ENCODE results near the gene IFIT5.

Gene IFIT5

DNA sequence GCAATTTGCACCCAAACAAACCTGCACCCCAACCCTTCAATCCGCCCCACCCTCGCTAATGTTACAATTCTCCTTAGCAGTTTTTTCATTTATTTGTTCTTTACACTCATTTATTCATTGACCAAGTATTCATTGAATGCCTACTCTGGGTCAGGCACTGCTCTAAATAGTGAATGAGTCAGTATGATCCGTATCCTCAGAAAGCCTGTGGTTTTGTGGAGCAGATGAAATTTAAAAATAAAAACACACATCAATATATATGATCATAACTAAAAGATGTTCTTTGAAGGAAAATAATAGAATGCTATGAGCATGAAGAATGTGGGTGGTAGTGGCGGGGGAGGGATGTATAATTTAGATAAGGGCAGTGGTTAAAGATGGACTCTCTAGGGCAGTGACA is 13.3 kb downstream of the IFIT5 start:
- ChIA-PET CTCF (no interaction called here), POLR2A (no interaction called here)
- TF ChIP-seq NFRKB (IDR thresholded peaks at IDR 0.05): no peak
- no peak for TF ChIP-seq TARDBP (IDR thresholded peaks at IDR 0.05)
- no peak for TF ChIP-seq CTBP1 (IDR thresholded peaks at IDR 0.05; ENCODE audit: borderline replicate concordance)
- TF ChIP-seq FOXK2 (IDR thresholded peaks at IDR 0.05): no peak
- no peak for TF ChIP-seq FOXM1 (IDR thresholded peaks at IDR 0.05; ENCODE audit: borderline replicate concordance)
- no peak for TF ChIP-seq ELF4 (IDR thresholded peaks at IDR 0.05)
- no peak for DNase-seq (ENCODE audit: extremely low spot score)

- CTCF ChIA-PET: no interaction called here
- DNase-seq (ENCODE audit: extremely low spot score): no peak
- POLR2A ChIA-PET: no interaction called here
- TF ChIP-seq L3MBTL2 (conservative IDR thresholded peaks at IDR 0.05) (no peak), ARNT (IDR thresholded peaks at IDR 0.05) (no peak), ELF4 (IDR thresholded peaks at IDR 0.05) (no peak), SP1 (IDR thresholded peaks at IDR 0.05) (no peak), TARDBP (IDR thresholded peaks at IDR 0.05) (no peak), PKNOX1 (IDR thresholded peaks at IDR 0.05) (no peak)
These were observed 14.5 kb downstream of the IFIT5 start for GRCh38 chr10:89428877-89429276.

DNA sequence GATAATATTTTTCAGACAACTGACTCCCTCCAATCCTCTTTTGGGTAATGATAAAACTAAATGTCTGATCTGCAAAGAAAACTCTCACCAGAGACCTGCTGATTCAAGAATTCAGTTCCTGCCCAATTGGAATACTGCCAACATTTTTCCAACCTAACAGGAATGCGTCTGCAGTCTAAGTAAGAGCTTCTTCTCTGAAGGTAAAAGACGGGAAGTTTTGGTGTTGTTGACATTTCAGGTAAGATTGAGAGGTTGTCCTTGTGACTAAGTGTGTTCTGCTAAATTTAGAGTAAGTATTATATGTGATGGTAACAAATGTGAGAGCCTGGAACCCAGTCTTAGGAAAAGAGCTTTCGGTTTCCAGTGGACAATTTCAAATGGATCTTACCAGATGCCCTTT is 17.6 kb downstream of the IFIT5 start:
- CTCF ChIA-PET: interaction anchor here (0.6 to 1.6 kb wide), 3 partner anchors 127 to 140 kb away, joined by 3 to 5 read pairs (median 4); no protein-coding TSS in a partner anchor
- POLR2A ChIA-PET: no interaction called here
- no peak for DNase-seq (ENCODE audit: extremely low spot score)
- no peak for TF ChIP-seq LEF1 (IDR thresholded peaks at IDR 0.05; ENCODE audit: borderline replicate concordance)
- no peak for TF ChIP-seq PKNOX1 (IDR thresholded peaks at IDR 0.05)
- TF ChIP-seq SP1 (IDR thresholded peaks at IDR 0.05): no peak
- no peak for TF ChIP-seq TARDBP (IDR thresholded peaks at IDR 0.05)
- no peak for TF ChIP-seq SUZ12 (IDR thresholded peaks at IDR 0.05)
- no peak for TF ChIP-seq ZNF384 (IDR thresholded peaks at IDR 0.05)
- no peak for TF ChIP-seq ELF4 (IDR thresholded peaks at IDR 0.05)
- TF ChIP-seq L3MBTL2 (conservative IDR thresholded peaks at IDR 0.05): no peak
- no peak for TF ChIP-seq FOXK2 (IDR thresholded peaks at IDR 0.05)
- TF ChIP-seq FOXM1 (IDR thresholded peaks at IDR 0.05; ENCODE audit: borderline replicate concordance): no peak
- no peak for TF ChIP-seq ARNT (IDR thresholded peaks at IDR 0.05)
- no peak for TF ChIP-seq FOXA1 (IDR thresholded peaks at IDR 0.05)
- TF ChIP-seq CTBP1 (IDR thresholded peaks at IDR 0.05; ENCODE audit: borderline replicate concordance): no peak
- no peak for TF ChIP-seq NFRKB (IDR thresholded peaks at IDR 0.05)
- no peak for TF ChIP-seq BHLHE40 (IDR thresholded peaks at IDR 0.05; ENCODE audit: borderline replicate concordance)
- TF ChIP-seq HDGF (IDR thresholded peaks at IDR 0.05; ENCODE audit: borderline replicate concordance): no peak

GRCh38 chr10:89438525-89438924 is 24.2 kb downstream of the IFIT5 start:
- ChIA-PET POLR2A (no interaction called here), CTCF (no interaction called here)
- TF ChIP-seq ELF4 (IDR thresholded peaks at IDR 0.05) (no peak), BHLHE40 (IDR thresholded peaks at IDR 0.05; ENCODE audit: borderline replicate concordance) (no peak), FOXA1 (IDR thresholded peaks at IDR 0.05) (no peak), SUZ12 (IDR thresholded peaks at IDR 0.05) (no peak), PKNOX1 (IDR thresholded peaks at IDR 0.05) (no peak), L3MBTL2 (conservative IDR thresholded peaks at IDR 0.05) (no peak), ARNT (IDR thresholded peaks at IDR 0.05) (no peak), ZNF384 (IDR thresholded peaks at IDR 0.05) (no peak), SP1 (IDR thresholded peaks at IDR 0.05) (no peak), NFRKB (IDR thresholded peaks at IDR 0.05) (no peak), TARDBP (IDR thresholded peaks at IDR 0.05) (no peak), LEF1 (IDR thresholded peaks at IDR 0.05; ENCODE audit: borderline replicate concordance) (no peak), CTBP1 (IDR thresholded peaks at IDR 0.05; ENCODE audit: borderline replicate concordance) (no peak), FOXM1 (IDR thresholded peaks at IDR 0.05; ENCODE audit: borderline replicate concordance) (no peak)
- no peak for DNase-seq (ENCODE audit: extremely low spot score)

DNA sequence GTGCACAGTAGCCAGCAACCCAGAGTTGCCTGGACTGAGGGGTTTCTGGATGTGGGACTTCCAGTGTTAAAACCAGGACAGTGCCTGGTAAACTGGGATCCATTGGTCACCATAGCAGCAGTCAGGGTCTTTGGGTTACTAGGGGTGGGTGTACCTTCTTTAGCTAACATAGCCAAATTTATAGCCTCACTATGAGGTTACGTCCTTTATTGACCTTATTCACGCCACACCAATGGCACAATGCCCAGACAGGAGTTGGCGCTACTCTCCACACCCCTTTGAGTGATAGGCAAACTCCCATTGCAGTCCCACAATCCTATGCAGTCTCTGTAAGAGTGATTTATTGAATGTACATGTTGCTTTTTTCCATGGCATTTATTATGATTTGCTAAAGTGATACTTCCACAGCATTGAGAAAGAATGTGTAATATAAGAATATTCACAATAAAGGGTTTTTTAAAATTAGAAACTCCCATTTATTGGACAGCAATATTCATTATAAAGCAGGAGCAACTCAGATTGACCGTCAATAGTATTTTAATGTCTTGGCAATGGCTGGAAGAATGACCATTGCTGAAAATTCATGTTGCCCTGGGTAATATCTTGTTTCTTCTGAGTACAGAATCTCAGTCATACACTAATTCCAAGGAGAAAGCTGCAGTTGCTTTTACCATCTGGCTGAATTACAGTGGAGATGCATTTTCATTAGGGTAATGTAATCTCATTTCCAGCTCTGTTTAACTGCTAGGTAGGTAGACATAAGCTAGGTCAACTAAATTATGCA is 26.1 kb downstream of the IFIT5 start:
- TF ChIP-seq SUZ12 (IDR thresholded peaks at IDR 0.05): no peak
- no peak for TF ChIP-seq FOXA1 (IDR thresholded peaks at IDR 0.05)
- no peak for TF ChIP-seq PKNOX1 (IDR thresholded peaks at IDR 0.05)
- no peak for TF ChIP-seq FOXK2 (IDR thresholded peaks at IDR 0.05)
- no peak for TF ChIP-seq SP1 (IDR thresholded peaks at IDR 0.05)
- no peak for TF ChIP-seq NFRKB (IDR thresholded peaks at IDR 0.05)
- no peak for TF ChIP-seq HDGF (IDR thresholded peaks at IDR 0.05; ENCODE audit: borderline replicate concordance)
- no peak for TF ChIP-seq TARDBP (IDR thresholded peaks at IDR 0.05)
- no peak for TF ChIP-seq LEF1 (IDR thresholded peaks at IDR 0.05; ENCODE audit: borderline replicate concordance)
- no peak for TF ChIP-seq ZNF384 (IDR thresholded peaks at IDR 0.05)
- TF ChIP-seq ARNT (IDR thresholded peaks at IDR 0.05): no peak
- TF ChIP-seq CTBP1 (IDR thresholded peaks at IDR 0.05; ENCODE audit: borderline replicate concordance): no peak
- TF ChIP-seq ELF4 (IDR thresholded peaks at IDR 0.05): no peak
- no peak for TF ChIP-seq FOXM1 (IDR thresholded peaks at IDR 0.05; ENCODE audit: borderline replicate concordance)
- no peak for TF ChIP-seq L3MBTL2 (conservative IDR thresholded peaks at IDR 0.05)
- TF ChIP-seq BHLHE40 (IDR thresholded peaks at IDR 0.05; ENCODE audit: borderline replicate concordance): no peak
- POLR2A ChIA-PET: no interaction called here
- DNase-seq (ENCODE audit: extremely low spot score): no peak
- CTCF ChIA-PET: no interaction called here

Data from HEK293T (cell line).